Suprapubic skin (tissue), 4 donors: ENCODE data around the gene KCNIP3. TPM values are rescaled to one million over a fixed set of nuclear protein-coding genes. Genes with fewer than 3 reads are reported as not detected.

Experiments
- DNase-seq, 2 donors: peaks; one replicate each; pipeline ENCODE4 v3.0.0-alpha.2; 2019; ENCODE audit warnings: low spot score in 2 of 2
- H3K27ac ChIP-seq: fragments of 200-600 bp; sonication (generic); one replicate; pipeline ENCODE4 v1.5.1; 2019
- H3K27me3 ChIP-seq: fragments of 200-600 bp; sonication (generic); one replicate; pipeline ENCODE4 v1.5.1; 2019
- H3K36me3 ChIP-seq: fragments of 200-600 bp; sonication (generic); one replicate; pipeline ENCODE4 v1.5.1; 2019
- H3K4me1 ChIP-seq: fragments of 200-600 bp; sonication (generic); one replicate; pipeline ENCODE4 v1.5.1; 2019
- H3K4me3 ChIP-seq: fragments of 200-600 bp; sonication (generic); one replicate; pipeline ENCODE4 v1.5.1; 2019; ENCODE audit warnings: mild to moderate bottlenecking
- H3K9me3 ChIP-seq: fragments of 200-600 bp; sonication (generic); one replicate; pipeline ENCODE4 v1.5.1; 2019
- EP300 ChIP-seq: sonication (generic); formaldehyde crosslinking; IDR thresholded peaks from one replicate; pipeline ENCODE4 v1.6.1; 2017; ENCODE audit warnings: antibody characterized with exemption
- POLR2A ChIP-seq, 2 donors: fragments of 450-650 bp; IDR thresholded peaks; one replicate each; pipeline ENCODE4 v1.6.1; 2017; ENCODE audit warnings: antibody characterized with exemption in 2 of 2, mild to moderate bottlenecking in 2 of 2, moderate library complexity in 2 of 2
- POLR2AphosphoS5 ChIP-seq, 3 donors: sonication (generic); formaldehyde crosslinking; IDR thresholded peaks; one replicate each; pipeline ENCODE4 v1.6.1; 2017; ENCODE audit warnings: antibody characterized with exemption in 3 of 3
- WGBS: methylation state at CpG from one replicate; pipeline ENCODE4 v1.1.5; 2018; 5-methylcytosine and 5-hydroxymethylcytosine counted together
- total RNA-seq, 4 donors: library from RNA; depleted of rRNA; stranded (reverse); fragments of >200 nt; gene quantifications; one replicate each; pipeline ENCODE4 v1.1.0, GENCODE V29; 2016
- TF ChIP-seq, protein P1 (sequence below), 2 donors: fragments of 200-600 bp in 1 of 2; fragments of 450-650 bp in 1 of 2; sonication (generic) in 1 of 2; IDR thresholded peaks; one replicate each; pipeline ENCODE4 v1.5.1; 2016 to 2019; ENCODE audit warnings: antibody characterized with exemption in 2 of 2, mild to moderate bottlenecking in 1 of 2, moderate library complexity in 1 of 2

Gene KCNIP3
- 10 to 100 TPM in 3 of 4 donors, 1 to 10 TPM in 1; 7.1 to 21.6 (median 13.6) TPM for total RNA-seq

- no peak for TF ChIP-seq POLR2AphosphoS5 (IDR thresholded peaks at IDR 0.05)
- TF ChIP-seq, protein P1, sequence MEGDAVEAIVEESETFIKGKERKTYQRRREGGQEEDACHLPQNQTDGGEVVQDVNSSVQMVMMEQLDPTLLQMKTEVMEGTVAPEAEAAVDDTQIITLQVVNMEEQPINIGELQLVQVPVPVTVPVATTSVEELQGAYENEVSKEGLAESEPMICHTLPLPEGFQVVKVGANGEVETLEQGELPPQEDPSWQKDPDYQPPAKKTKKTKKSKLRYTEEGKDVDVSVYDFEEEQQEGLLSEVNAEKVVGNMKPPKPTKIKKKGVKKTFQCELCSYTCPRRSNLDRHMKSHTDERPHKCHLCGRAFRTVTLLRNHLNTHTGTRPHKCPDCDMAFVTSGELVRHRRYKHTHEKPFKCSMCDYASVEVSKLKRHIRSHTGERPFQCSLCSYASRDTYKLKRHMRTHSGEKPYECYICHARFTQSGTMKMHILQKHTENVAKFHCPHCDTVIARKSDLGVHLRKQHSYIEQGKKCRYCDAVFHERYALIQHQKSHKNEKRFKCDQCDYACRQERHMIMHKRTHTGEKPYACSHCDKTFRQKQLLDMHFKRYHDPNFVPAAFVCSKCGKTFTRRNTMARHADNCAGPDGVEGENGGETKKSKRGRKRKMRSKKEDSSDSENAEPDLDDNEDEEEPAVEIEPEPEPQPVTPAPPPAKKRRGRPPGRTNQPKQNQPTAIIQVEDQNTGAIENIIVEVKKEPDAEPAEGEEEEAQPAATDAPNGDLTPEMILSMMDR (IDR thresholded peaks at IDR 0.05) = no peak
- no peak for TF ChIP-seq EP300
- TF ChIP-seq POLR2A (IDR thresholded peaks at IDR 0.05) = no peak
- peaks cover 3% of the 10 kb centered on the region for H3K27me3 ChIP-seq
- WGBS = 16% methylated on average over 13 of the region's 13 CpGs
- H3K36me3 ChIP-seq = no peaks in the 10 kb centered on the region
- no peak within 1 kb of the TSS for H3K27ac ChIP-seq
- no peaks in the 10 kb centered on the region for H3K9me3 ChIP-seq
- peaks cover 12% of the 10 kb centered on the region for H3K4me1 ChIP-seq
- H3K4me3 ChIP-seq = no peak within 1 kb of the TSS
- DNase-seq = no peak
Measured at GRCh38 chr2:95296880-95297487, at the start of gene KCNIP3. Gene KCNIP3 (plus strand): TSS chr2:95297347. CDS start chr2:95297439, 92 bp downstream.

DNA sequence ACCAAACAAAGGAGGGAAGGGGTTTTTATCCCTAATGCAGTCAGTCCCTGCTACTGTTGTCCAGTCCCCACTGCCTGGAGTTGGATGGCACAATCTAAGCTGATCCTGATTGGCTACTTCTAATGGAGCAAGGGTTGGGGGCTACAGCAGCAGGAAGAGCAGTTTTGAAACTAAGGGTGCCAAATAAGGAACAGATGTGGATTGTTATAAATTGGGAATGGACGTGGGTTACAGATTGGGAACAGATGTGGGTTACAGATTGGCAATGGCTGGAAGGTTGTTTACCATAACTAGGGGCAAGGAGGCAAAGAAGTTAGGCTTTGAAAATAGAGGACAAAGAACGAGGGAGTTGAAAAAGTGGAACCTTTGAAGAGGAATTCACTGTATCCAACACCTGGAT, 38.9 kb upstream of the KCNIP3 start:
- 60% methylated on average over 2 of the region's 2 CpGs for WGBS
- no peak for DNase-seq
- no peaks in the 10 kb centered on the region for H3K27me3 ChIP-seq
- H3K4me1 ChIP-seq = peaks cover 25% of the 10 kb centered on the region
- no peak overlapping the region for H3K4me3 ChIP-seq
- no peaks in the 10 kb centered on the region for H3K36me3 ChIP-seq
- no peaks in the 10 kb centered on the region for H3K9me3 ChIP-seq
- TF ChIP-seq, protein P1 (IDR thresholded peaks at IDR 0.05) = no peak
- TF ChIP-seq POLR2AphosphoS5 (IDR thresholded peaks at IDR 0.05) (no peak), POLR2A (IDR thresholded peaks at IDR 0.05) (no peak), EP300 (no peak)
- H3K27ac ChIP-seq = no peak overlapping the region

- 53% methylated on average over 8 of the region's 8 CpGs for WGBS
- DNase-seq = no peak
- Histone ChIP-seq H3K9me3 (no peaks in the 10 kb centered on the region), H3K27me3 (no peaks in the 10 kb centered on the region), H3K4me3 (no peak overlapping the region), H3K27ac (peak overlapping the region; percentile 70), H3K4me1 (peaks cover 31% of the 10 kb centered on the region), H3K36me3 (no peaks in the 10 kb centered on the region)
- TF ChIP-seq POLR2AphosphoS5 (IDR thresholded peaks at IDR 0.05) (peak in 1 of 3 donors; percentile 72), POLR2A (IDR thresholded peaks at IDR 0.05) (no peak), EP300 (no peak)
- TF ChIP-seq, protein P1 (IDR thresholded peaks at IDR 0.05) = no peak
Measured at GRCh38 chr2:95260028-95261023, 36.8 kb upstream of the KCNIP3 start.

- no peak for TF ChIP-seq POLR2AphosphoS5 (IDR thresholded peaks at IDR 0.05)
- TF ChIP-seq, protein P1 (IDR thresholded peaks at IDR 0.05) = no peak
- no peak for TF ChIP-seq EP300
- no peak for TF ChIP-seq POLR2A (IDR thresholded peaks at IDR 0.05)
- H3K9me3 ChIP-seq = no peaks in the 10 kb centered on the region
- no peak overlapping the region for H3K27ac ChIP-seq
- no peak overlapping the region for H3K4me3 ChIP-seq
- no peaks in the 10 kb centered on the region for H3K27me3 ChIP-seq
- peaks cover 31% of the 10 kb centered on the region for H3K4me1 ChIP-seq
- DNase-seq = no peak
- 69% methylated on average over 6 of the region's 6 CpGs for WGBS
- no peaks in the 10 kb centered on the region for H3K36me3 ChIP-seq
Measured at GRCh38 chr2:95261602-95262001, 35.5 kb upstream of the KCNIP3 start.
